HG03039 (cell line): ENCODE data around the gene FAM13A.

Source experiments
- ATAC-seq: cut with Tn5 transposase; IDR thresholded peaks from one replicate; pipeline ENCODE4 v1.9.1; 2021; ENCODE audit warnings: mild to moderate bottlenecking, moderate library complexity; ENCODE audit not compliant: unreplicated experiment

The FAM13A gene

GRCh38 chr4:88693792-88694191, 363.2 kb downstream of the FAM13A start:
- ATAC-seq, result no peak

GRCh38 chr4:88690355-88690754, 366.6 kb downstream of the FAM13A start:
- no peak for ATAC-seq

GRCh38 chr4:88681209-88681608, 375.8 kb downstream of the FAM13A start:
- ATAC-seq, result no peak
